BLaER1 treated with 17β-estradiol and CSF1 and Interleukin-3, amounts not matched to agents 10 nM and 100 nM (cell line): ENCODE data around the gene GPC1.

Experiments used
- H3K27ac ChIP-seq, 11 experiments: shearing (Covaris generic); formaldehyde crosslinking; 2 replicates each; pipeline ENCODE4 v1.8.1; 2022
- H3K27me3 ChIP-seq, 11 experiments: shearing (Covaris generic); formaldehyde crosslinking; 2 replicates each; pipeline ENCODE4 v1.8.1; 2022
- H3K36me3 ChIP-seq, 11 experiments: shearing (Covaris generic); formaldehyde crosslinking; 2 replicates each; pipeline ENCODE4 v1.8.1; 2022
- H3K4me1 ChIP-seq, 10 experiments: shearing (Covaris generic); formaldehyde crosslinking; 2 replicates each; pipeline ENCODE4 v1.8.1; 2022
- H3K4me2 ChIP-seq, 11 experiments: shearing (Covaris generic); formaldehyde crosslinking; 2 replicates each; pipeline ENCODE4 v1.8.1; 2022
- H3K4me3 ChIP-seq, 10 experiments: shearing (Covaris generic); formaldehyde crosslinking; 2 replicates each; pipeline ENCODE4 v1.8.1; 2022
- H3K9ac ChIP-seq, 11 experiments: shearing (Covaris generic); formaldehyde crosslinking; 2 replicates each; pipeline ENCODE4 v1.8.1; 2022
- H3K9me3 ChIP-seq, 11 experiments: shearing (Covaris generic); formaldehyde crosslinking; replicated peaks in 1 of 11; 2 replicates each; pipeline ENCODE4 v1.8.1; 2022
- H4K20me1 ChIP-seq, 11 experiments: shearing (Covaris generic); formaldehyde crosslinking; 2 replicates each; pipeline ENCODE4 v1.8.1; 2022
- Cebpa-rat ChIP-seq, 11 experiments: shearing (Covaris generic); IDR thresholded peaks; 2 replicates each; pipeline ENCODE4 v1.8.1; 2022

The GPC1 gene

DNA sequence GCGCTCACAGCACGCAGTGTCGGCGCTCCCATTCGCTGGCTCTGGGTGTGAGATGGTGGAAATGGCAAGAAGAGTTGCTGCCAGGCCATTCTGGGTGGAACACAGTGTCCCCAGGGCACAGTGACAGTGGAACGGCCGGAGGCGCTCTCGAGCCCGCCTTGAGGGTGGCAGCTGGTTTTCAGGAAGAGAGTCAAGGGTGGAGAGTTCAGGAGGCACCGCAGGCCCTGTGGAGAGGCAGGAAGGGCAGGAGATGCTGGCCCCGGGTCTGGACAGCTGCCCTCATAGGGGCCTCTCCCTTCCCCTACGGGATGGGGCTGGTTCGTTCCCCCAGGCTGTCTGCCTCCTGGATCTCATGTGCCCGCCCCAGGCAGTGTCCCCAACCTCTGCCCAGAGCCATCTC is 12.5 kb downstream of the GPC1 start:
- Histone ChIP-seq H3K9ac (no peak overlapping the region; a peak in 1 of 22 replicates), H3K4me1 (peaks cover 15 to 36% (median 31%) of the 10 kb centered on the region in 10 experiments), H3K4me3 (no peak overlapping the region), H3K36me3 (no peaks in the 10 kb centered on the region), H3K27me3 (peaks cover 15 to 36% (median 18%) of the 10 kb centered on the region in 11 experiments), H4K20me1 (peaks cover 0 to 100% (median 76%) of the 10 kb centered on the region in 11 experiments; a peak in 18 of 22 replicates), H3K27ac (no peak overlapping the region), H3K4me2 (no peak overlapping the region), H3K9me3 (no peaks in the 10 kb centered on the region)
- no peak for TF ChIP-seq Cebpa-rat (IDR thresholded peaks at IDR 0.05)

DNA sequence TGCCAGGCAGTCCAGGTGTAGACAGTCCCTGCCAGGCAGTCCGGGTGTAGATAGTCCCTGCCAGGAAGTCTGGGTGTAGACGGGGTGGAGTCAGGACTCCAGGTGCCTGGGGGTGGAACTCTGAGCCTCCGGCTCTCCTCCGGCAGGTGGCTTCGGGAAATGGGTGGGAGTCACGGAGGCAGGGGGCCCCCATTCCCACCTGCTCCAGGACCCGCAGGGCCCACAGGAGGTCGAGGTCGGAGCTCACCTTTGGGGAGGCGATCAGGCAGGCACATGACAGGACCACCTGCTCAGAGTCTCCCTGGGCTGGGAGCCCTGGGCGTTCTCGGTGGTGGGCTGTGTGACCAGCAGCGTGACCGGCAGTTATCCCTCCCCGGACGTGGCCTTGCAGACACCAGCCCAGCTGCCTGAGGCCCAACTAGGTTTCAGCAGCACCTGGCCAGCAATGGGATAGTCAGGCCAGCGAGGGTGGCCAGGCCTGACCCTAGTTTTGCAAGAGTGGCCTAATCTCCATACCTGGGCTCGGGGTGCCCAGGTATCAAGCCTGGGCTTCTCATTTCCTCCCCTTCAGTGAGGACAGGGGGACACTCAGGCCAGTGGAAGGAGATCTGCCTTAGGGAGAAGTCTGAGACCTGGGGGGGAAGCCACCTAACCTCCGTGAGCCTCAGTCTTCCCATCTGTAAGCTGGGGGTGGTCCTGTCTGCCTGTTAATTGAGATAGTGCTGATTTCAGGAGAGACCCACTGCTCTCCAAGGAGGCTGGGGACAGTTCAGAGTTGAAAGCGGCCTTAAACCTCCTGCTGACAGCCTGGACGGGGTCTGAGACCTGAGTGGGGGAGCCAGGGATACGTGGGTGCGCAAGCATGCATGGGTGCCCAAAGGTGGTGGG is 13.2 kb downstream of the GPC1 start:
- Histone ChIP-seq H3K9me3 (no peaks in the 10 kb centered on the region), H3K27ac (no peak overlapping the region), H3K4me2 (no peak overlapping the region), H3K4me3 (no peak overlapping the region), H3K27me3 (peaks cover 18 to 40% (median 21%) of the 10 kb centered on the region in 11 experiments), H3K36me3 (no peaks in the 10 kb centered on the region), H3K9ac (no peak overlapping the region), H4K20me1 (peaks cover 0 to 95% (median 71%) of the 10 kb centered on the region in 11 experiments; a peak in 18 of 22 replicates), H3K4me1 (peaks cover 15 to 36% (median 31%) of the 10 kb centered on the region in 10 experiments)
- no peak for TF ChIP-seq Cebpa-rat (IDR thresholded peaks at IDR 0.05)

DNA sequence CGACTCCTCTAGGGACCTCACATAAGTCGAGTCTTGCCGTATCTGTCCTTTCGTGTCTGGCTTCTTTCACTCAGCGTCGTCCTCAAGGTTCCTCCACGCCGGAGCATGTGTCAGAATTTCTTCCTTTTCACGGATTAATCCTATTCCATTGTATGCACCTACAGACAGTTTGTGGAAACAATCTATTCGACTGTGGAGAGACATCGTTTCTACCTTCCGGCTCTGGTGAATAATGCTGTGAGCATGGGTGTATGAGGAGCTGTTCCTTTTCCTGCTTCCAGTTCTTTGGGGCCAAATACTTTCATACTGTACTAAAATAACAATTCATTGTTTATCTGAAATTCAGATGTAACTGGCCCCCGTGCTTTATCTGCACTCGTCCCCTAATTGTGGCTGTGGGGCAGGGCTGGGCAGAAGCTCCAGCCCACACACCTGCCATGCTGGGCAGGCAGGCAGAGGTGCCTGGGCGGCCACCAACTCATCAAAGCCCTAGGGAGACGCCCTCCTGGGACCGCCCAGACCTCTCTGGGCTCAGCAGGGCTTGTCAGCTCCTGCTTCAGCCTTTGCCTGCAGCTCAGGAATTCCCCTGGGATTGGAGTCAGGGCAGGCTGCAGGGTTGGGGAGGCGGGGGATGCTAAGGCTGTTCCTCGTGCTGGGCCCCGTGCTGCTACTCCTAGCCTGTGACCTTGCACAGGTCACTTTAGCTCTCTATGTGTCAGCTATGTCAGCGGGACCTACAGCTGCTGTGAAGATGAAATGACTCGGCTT is 14.5 kb downstream of the GPC1 start:
- peak overlapping the region in 2 of 11 experiments; percentile 21; a peak in 2 of 22 replicates for H3K9ac ChIP-seq
- no peak for TF ChIP-seq Cebpa-rat (IDR thresholded peaks at IDR 0.05)
- peaks cover 0 to 95% (median 77%) of the 10 kb centered on the region in 11 experiments; a peak in 19 of 22 replicates for H4K20me1 ChIP-seq
- H3K4me3 ChIP-seq = no peak overlapping the region
- H3K4me1 ChIP-seq = peaks cover 15 to 40% (median 31%) of the 10 kb centered on the region in 10 experiments
- peaks cover 31 to 53% (median 35%) of the 10 kb centered on the region in 11 experiments for H3K27me3 ChIP-seq
- no peaks in the 10 kb centered on the region for H3K36me3 ChIP-seq
- H3K4me2 ChIP-seq = peak overlapping the region; percentile 50 to 100 (median 98)
- no peak overlapping the region for H3K27ac ChIP-seq
- no peaks in the 10 kb centered on the region for H3K9me3 ChIP-seq

DNA sequence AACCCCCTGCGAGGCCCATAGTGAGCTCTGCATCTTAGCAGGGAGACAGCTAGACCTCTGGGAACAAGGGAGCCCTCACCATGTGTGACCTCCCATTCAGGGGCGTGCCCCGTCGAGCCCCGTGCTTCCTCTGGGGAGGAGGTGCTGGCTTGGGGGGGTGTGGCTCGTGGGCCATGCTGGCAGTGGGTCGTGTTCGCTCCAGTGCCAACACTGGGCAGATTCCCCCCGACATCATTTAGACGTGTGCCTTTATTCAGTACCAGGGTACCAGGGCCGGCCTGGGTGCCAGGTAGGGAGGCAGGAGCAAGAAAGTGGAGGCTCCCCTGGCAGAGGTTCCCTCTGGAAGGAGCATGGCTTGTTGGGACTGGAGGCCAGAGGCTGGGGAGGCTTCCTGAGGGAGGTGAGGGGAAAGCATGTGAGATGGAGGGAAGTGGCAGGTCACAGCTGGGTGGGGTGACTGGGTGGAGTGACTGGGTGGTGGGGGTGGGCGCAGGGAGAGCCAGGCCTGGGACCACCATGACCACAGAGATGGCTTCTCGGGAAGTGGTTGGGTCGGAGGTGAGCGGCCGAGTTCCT is 15.2 kb downstream of the GPC1 start:
- Histone ChIP-seq H3K9ac (peak overlapping the region in 3 of 11 experiments; percentile 21 to 37 (median 21); a peak in 3 of 22 replicates), H3K4me3 (no peak overlapping the region), H3K4me1 (peaks cover 15 to 40% (median 31%) of the 10 kb centered on the region in 10 experiments), H3K36me3 (no peaks in the 10 kb centered on the region), H4K20me1 (peaks cover 0 to 95% (median 78%) of the 10 kb centered on the region in 11 experiments; a peak in 19 of 22 replicates), H3K9me3 (no peaks in the 10 kb centered on the region), H3K27me3 (peaks cover 38 to 59% (median 41%) of the 10 kb centered on the region in 11 experiments), H3K27ac (no peak overlapping the region), H3K4me2 (peak overlapping the region; percentile 50 to 100 (median 98))
- TF ChIP-seq Cebpa-rat (IDR thresholded peaks at IDR 0.05) = no peak

DNA sequence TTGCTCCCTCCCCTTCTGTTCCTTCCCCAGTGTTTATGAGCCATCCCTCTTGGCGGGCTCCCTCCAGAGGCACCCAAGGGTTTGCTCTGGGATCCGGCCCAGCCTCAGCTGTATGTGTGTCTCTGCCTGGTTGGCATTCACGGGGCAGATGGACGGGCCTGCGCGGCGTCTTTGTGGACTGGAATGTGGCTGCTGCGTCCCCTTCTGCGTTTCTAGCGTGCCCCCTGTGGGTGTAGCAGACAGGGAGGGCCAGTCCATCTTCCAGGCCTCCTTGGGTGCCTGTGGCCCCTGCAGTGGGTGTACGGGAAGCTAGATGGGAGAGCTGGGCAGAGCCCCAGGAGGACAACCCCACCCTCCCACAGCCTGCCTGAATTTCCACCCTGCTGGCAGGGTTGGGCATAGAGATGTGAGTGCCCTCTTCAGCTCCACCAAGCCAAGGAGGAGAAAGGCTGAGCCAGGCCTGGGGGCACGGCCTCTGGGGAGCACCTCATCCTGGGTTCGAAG is 15.7 kb downstream of the GPC1 start:
- Histone ChIP-seq H3K27ac (no peak overlapping the region), H3K4me3 (no peak overlapping the region), H3K9me3 (no peaks in the 10 kb centered on the region), H4K20me1 (peaks cover 0 to 95% (median 83%) of the 10 kb centered on the region in 11 experiments; a peak in 19 of 22 replicates), H3K27me3 (peaks cover 44 to 65% (median 47%) of the 10 kb centered on the region in 11 experiments), H3K4me2 (peak overlapping the region; percentile 50 to 100 (median 98)), H3K36me3 (no peaks in the 10 kb centered on the region), H3K4me1 (peaks cover 15 to 40% (median 31%) of the 10 kb centered on the region in 10 experiments), H3K9ac (peak overlapping the region in 4 of 11 experiments; percentile 5 to 73 (median 29); a peak in 6 of 22 replicates)
- TF ChIP-seq Cebpa-rat (IDR thresholded peaks at IDR 0.05) = no peak

DNA sequence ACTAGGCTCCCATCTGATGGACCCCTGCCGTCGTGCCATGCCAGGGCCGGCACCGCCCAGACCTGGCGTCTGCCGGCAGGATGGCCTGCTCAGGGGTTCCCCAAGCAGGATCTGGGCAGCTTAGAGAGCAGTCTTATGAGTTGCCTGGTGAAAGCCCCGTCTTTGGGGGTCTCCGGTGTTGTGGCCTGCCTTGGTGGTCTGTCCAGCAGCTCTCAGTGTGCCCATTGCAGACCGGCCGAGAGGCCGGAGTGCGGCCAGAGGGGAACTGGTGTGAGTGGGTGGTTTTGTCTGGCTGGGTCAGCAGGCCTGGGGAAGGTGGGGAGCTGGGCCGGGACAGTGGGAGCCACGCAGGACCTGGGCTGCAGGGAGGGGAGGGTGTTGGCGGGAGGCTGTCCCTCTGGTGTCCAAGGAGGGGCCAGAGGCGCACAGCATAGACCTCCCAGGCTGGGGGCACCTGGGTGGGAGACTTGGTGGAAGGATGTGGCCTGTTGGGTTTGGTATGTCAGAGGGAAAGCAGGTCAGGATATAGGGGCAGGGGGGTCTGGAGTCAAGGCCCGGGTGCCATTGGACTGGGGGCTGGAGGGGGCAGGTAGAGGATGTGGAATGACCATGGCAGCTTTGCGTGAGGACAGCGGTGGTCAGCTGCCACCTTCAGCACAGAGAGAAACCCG is 16.5 kb downstream of the GPC1 start:
- H3K4me1 ChIP-seq = peaks cover 15 to 40% (median 31%) of the 10 kb centered on the region in 10 experiments
- H3K9me3 ChIP-seq = no peaks in the 10 kb centered on the region
- H3K9ac ChIP-seq = peak overlapping the region; percentile 42 to 75 (median 68); a peak in 20 of 22 replicates
- no peak overlapping the region for H3K27ac ChIP-seq
- H3K36me3 ChIP-seq = no peaks in the 10 kb centered on the region
- TF ChIP-seq Cebpa-rat (IDR thresholded peaks at IDR 0.05) = no peak
- peak overlapping the region; percentile 62 to 77 (median 70) for H3K4me3 ChIP-seq
- H4K20me1 ChIP-seq = peaks cover 0 to 95% (median 87%) of the 10 kb centered on the region in 11 experiments; a peak in 19 of 22 replicates
- H3K4me2 ChIP-seq = peak overlapping the region; percentile 84 to 100 (median 98)
- peaks cover 51 to 72% (median 54%) of the 10 kb centered on the region in 11 experiments for H3K27me3 ChIP-seq

DNA sequence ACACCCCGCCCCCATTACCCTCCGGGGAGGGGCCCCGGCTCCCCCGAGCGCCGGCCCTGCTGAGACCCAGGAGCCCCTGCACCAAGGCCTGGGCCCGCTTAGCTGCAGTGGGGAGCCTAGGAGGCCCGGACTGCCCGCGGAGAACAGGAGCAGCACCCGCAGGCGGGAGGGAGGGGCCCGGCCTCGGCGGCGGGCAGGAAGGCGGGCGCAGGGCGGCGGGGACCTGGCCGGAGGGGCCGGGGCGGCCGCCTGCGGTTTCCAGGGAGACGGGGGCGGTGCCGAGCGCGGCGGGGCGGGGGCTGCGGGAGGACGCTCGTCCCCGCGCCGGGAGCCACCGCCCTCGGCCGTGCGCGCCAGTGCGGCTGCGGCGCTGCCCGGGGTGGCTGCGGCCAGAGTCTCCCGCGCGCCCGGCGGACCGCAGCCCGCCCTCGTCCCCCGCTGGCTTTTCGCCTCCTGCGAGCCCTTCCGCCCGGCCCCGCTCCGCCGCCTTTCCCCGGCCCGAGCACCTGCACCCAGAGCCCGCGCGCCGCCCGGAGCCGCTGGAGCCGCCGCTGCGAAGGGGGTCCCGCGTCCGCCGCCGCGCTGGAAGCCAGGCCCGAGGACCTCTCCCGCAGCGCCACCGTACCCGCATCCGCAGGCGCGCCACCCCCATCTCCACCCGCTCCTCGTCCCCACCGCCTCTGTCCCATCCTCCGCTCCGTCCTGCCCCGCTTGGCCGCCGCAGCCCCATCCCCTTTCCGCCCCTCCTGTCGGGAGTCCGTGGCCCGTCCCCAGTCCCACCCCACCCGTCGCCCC is 17.2 kb downstream of the GPC1 start:
- H3K4me2 ChIP-seq = peak overlapping the region; percentile 84 to 100 (median 98)
- peak overlapping the region; percentile 42 to 75 (median 68) for H3K9ac ChIP-seq
- H3K4me1 ChIP-seq = peaks cover 15 to 40% (median 31%) of the 10 kb centered on the region in 10 experiments
- H3K27me3 ChIP-seq = peaks cover 53 to 76% (median 59%) of the 10 kb centered on the region in 11 experiments
- no peaks in the 10 kb centered on the region for H3K9me3 ChIP-seq
- peak overlapping the region in 2 of 11 experiments; percentile 26 to 27; a peak in 1 of 22 replicates for H3K27ac ChIP-seq
- TF ChIP-seq Cebpa-rat (IDR thresholded peaks at IDR 0.05) = no peak
- peak overlapping the region; percentile 62 to 77 (median 70) for H3K4me3 ChIP-seq
- peaks cover 0 to 95% (median 87%) of the 10 kb centered on the region in 11 experiments; a peak in 19 of 22 replicates for H4K20me1 ChIP-seq
- no peaks in the 10 kb centered on the region for H3K36me3 ChIP-seq
